Endothelial cell of umbilical vein (primary cell): ENCODE data around the gene APOD. TPM values are rescaled to one million over a fixed set of nuclear protein-coding genes. Genes with fewer than 3 reads are reported as not detected.

Source experiments
- BruUV-seq: library from RNA; stranded (reverse); fragments of 400-500 nt; replicated peaks from 2 replicates; lab custom pipeline; 2021; lab: Mats Ljungman, UMichigan
- CTCF ChIA-PET: fragments of 300-600, 350-600 bp; sonication (Branson Sonifier 250); formaldehyde crosslinking; loops from one replicate; lab custom pipeline; 2021; ENCODE audit warnings: antibody characterized with exemption, inconsistent platforms; lab: Charles Lee
- POLR2A ChIA-PET: fragments of 300-600, 350-600 bp; sonication (Branson Sonifier 250); formaldehyde crosslinking; loops from one replicate; lab custom pipeline; 2021; ENCODE audit warnings: antibody characterized with exemption, inconsistent platforms; lab: Charles Lee
- DNase-seq: peaks from one replicate; pipeline ENCODE4 v3.0.0-alpha.2; 2011; ENCODE audit warnings: low read depth, low spot score
- FAIRE-seq: peaks from 2 replicates; lab custom pipeline; 2011; peaks lifted over from hg19 to GRCh38; lab: Jason Lieb, UNC
- H2AFZ ChIP-seq: 2 replicates; pipeline ENCODE4 v1.6.0; 2012; ENCODE audit warnings: low read depth, low read length, control low read depth, inconsistent platforms
- H3K27ac ChIP-seq: 2 replicates; pipeline ENCODE4 v1.5.1; 2011; ENCODE audit warnings: low read depth, mild to moderate bottlenecking, control low read depth, low read length, moderate library complexity; ENCODE audit not compliant: insufficient read depth
- H3K27me3 ChIP-seq, 2 experiments: 2 replicates each; pipeline versions ENCODE4 v1.6.0 to v1.6.1; 2011; ENCODE audit warnings: low read length in 2 of 2, mixed read lengths in 1 of 2; ENCODE audit not compliant: control insufficient read depth in 2 of 2, insufficient read depth in 2 of 2
- H3K36me3 ChIP-seq, 2 experiments: 2 replicates in 1 of 2; 3 replicates in 1 of 2; pipeline ENCODE4 v1.5.1; 2011; ENCODE audit warnings: low read length in 2 of 2, mild to moderate bottlenecking in 1 of 2, moderate library complexity in 1 of 2; ENCODE audit not compliant: control insufficient read depth in 2 of 2, insufficient read depth in 2 of 2; ENCODE audit errors: extremely low read depth in 1 of 2
- H3K4me1 ChIP-seq: 3 replicates; pipeline ENCODE4 v1.5.1; 2011; ENCODE audit warnings: mild to moderate bottlenecking, low read length; ENCODE audit not compliant: control insufficient read depth, insufficient read depth; ENCODE audit errors: extremely low read depth
- H3K4me2 ChIP-seq: 2 replicates; pipeline ENCODE4 v1.6.1; 2011; ENCODE audit warnings: low read length, control low read depth, mixed read lengths; ENCODE audit not compliant: insufficient read depth
- H3K4me3 ChIP-seq, 3 experiments: fragments of 200-600 bp in 1 of 3; sonication (generic), shearing (Covaris generic) in 1 of 3; replicated peaks in 1 of 3; 2 replicates each; pipeline ENCODE4 v1.5.1; 2011 to 2016; ENCODE audit warnings: control low read depth in 3 of 3, low read length in 3 of 3, mild to moderate bottlenecking in 2 of 3, inconsistent platforms in 1 of 3, low read depth in 1 of 3, moderate library complexity in 1 of 3; ENCODE audit not compliant: insufficient read depth in 1 of 3
- H3K79me2 ChIP-seq: 2 replicates; pipeline ENCODE4 v1.6.0; 2012; ENCODE audit warnings: low read length, inconsistent platforms; ENCODE audit not compliant: control insufficient read depth, insufficient read depth
- H3K9ac ChIP-seq: replicated peaks from 2 replicates; pipeline ENCODE3; 2011; ENCODE audit warnings: low read length, control low read depth; ENCODE audit not compliant: insufficient read depth; ENCODE audit errors: extremely low read depth
- H3K9me1 ChIP-seq: replicated peaks from 3 replicates; pipeline ENCODE4 v1.6.0; 2011; ENCODE audit warnings: mild to moderate bottlenecking, low read length; ENCODE audit not compliant: control insufficient read depth, insufficient read depth; ENCODE audit errors: extremely low read depth
- H3K9me3 ChIP-seq: replicated peaks from 2 replicates; pipeline ENCODE4 v1.5.1; 2012; ENCODE audit warnings: low read length, inconsistent platforms; ENCODE audit not compliant: control insufficient read depth, insufficient read depth
- H4K20me1 ChIP-seq: replicated peaks from 2 replicates; pipeline ENCODE3; 2011; ENCODE audit warnings: mild to moderate bottlenecking, low read length; ENCODE audit not compliant: control insufficient read depth, insufficient read depth; ENCODE audit errors: extremely low read depth
- EZH2 ChIP-seq: IDR thresholded peaks from 2 replicates; pipeline ENCODE4 v1.6.1; 2012; ENCODE audit warnings: borderline replicate concordance, low read depth, mild to moderate bottlenecking, moderate library complexity, low read length, inconsistent platforms; ENCODE audit not compliant: severe bottlenecking
- FOS ChIP-seq: IDR thresholded peaks from 2 replicates; pipeline ENCODE4 v1.6.1; 2011; ENCODE audit warnings: mild to moderate bottlenecking, low read length, moderate library complexity, borderline replicate concordance; ENCODE audit not compliant: insufficient read depth
- GATA2 ChIP-seq: IDR thresholded peaks from 2 replicates; pipeline ENCODE4 v1.7.0; 2011; ENCODE audit warnings: low read depth, mild to moderate bottlenecking, moderate library complexity, mixed read lengths, low read length; ENCODE audit not compliant: insufficient read length, insufficient read depth
- JUN ChIP-seq: IDR thresholded peaks from 2 replicates; pipeline ENCODE4 v1.6.1; 2011; ENCODE audit warnings: borderline replicate concordance, low read depth; ENCODE audit not compliant: insufficient read length, insufficient read depth
- MYC ChIP-seq: IDR thresholded peaks from one replicate; pipeline ENCODE4 v1.6.1; 2011; ENCODE audit warnings: mild to moderate bottlenecking, low read depth, low read length
- POLR2A ChIP-seq: IDR thresholded peaks from 2 replicates; pipeline ENCODE4 v1.6.1; 2012; ENCODE audit warnings: low read depth, mild to moderate bottlenecking, control low read depth, low read length
- POLR2AphosphoS5 ChIP-seq: IDR thresholded peaks from 2 replicates; pipeline ENCODE4 v1.6.1; 2012; ENCODE audit warnings: low read depth, mild to moderate bottlenecking, control low read depth, low read length, moderate library complexity; ENCODE audit not compliant: insufficient read depth
- dilution Hi-C: fragments of 300-500 bp; cut with MboI; formaldehyde crosslinking; loops from one replicate; pipeline ENCODE4 v1.15.0; 2019; ENCODE audit warnings: low sequenced_read_pairs; ENCODE audit not compliant: extremely low pct_ligation_motif_present
- intact Hi-C: fragments of 100-400 bp; cut with micrococcal nuclease; formaldehyde crosslinking; loops from one replicate; pipeline ENCODE4 v1.10.0; 2022
- polyA plus RNA-seq, 4 experiments: library from polyadenylated mRNA; depleted of rRNA in 3 of 4; stranded (reverse) in 3 of 4; unstranded in 1 of 4; fragments of >200 nt; gene quantifications; 2 replicates each; pipeline versions ENCODE4 v1.2.1 to v1.2.3, GENCODE V29; 2011 to 2012; ENCODE audit warnings: missing spikeins in 1 of 4
- total RNA-seq: library from RNA; stranded (reverse); gene quantifications from 2 replicates; pipeline ENCODE4 v1.2.3, GENCODE V29; 2021
- TF ChIP-seq, protein P1 (sequence below): IDR thresholded peaks from 2 replicates; pipeline ENCODE4 v1.6.1; 2011; ENCODE audit not compliant: insufficient read depth, insufficient read length
- TF ChIP-seq, protein P2 (sequence below), 2 donors: IDR thresholded peaks; 1 replicate in 1 of 2; 2 replicates in 1 of 2; pipeline ENCODE4 v1.5.1; 2011; ENCODE audit warnings: low read length in 2 of 2, mild to moderate bottlenecking in 2 of 2, moderate library complexity in 2 of 2, control low read depth in 1 of 2, inconsistent platforms in 1 of 2, low read depth in 1 of 2; ENCODE audit not compliant: insufficient read depth in 1 of 2; ENCODE audit errors: extremely low read depth in 1 of 2

Gene APOD
- total and polyA plus RNA-seq, 2 donors (not counting 3 experiments of a cell fraction or from before 2014, with no cell fraction given) = 2.2 to 2.9 TPM

DNA sequence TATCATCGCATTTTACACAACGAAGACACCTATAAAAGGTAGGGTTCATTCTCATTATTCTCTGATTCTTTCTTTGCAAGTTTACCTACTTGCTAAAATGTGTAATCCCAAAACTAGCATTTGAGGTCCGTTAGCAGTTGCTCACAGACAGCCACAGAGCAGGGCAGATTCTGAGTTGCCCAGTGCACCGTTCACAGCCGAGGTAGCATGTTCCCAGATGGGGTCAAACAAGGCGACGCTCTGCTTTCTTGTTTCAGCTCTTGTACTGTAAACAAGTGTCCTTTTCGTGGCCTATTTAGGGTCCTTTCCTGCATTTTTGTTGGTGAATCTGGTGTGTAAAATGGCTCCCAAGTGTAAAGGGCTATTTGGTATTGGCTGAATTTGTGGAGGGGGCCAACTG lies 43.7 kb downstream of the APOD start:
- ChIA-PET CTCF (interaction anchor here (1.7 kb wide), 1 partner anchor 269 kb away, joined by 5 read pairs; the partner anchor contains the start of gene XXYLT1), POLR2A (interaction anchor here (0.5 kb wide), 1 partner anchor 44 kb away, joined by 7 read pairs; no protein-coding TSS in a partner anchor)
- H3K27me3 ChIP-seq = no peaks in the 10 kb centered on the region
- peaks cover 38% of the 10 kb centered on the region for H3K79me2 ChIP-seq
- FAIRE-seq (no peak), DNase-seq (no peak)
- BruUV-seq = no TSS peak
- H4K20me1 ChIP-seq = no peaks in the 10 kb centered on the region
- H3K9me3 ChIP-seq = no peaks in the 10 kb centered on the region
- intact Hi-C loops = loop anchor here (10.0 kb wide), 1 partner anchor 315 kb away; no protein-coding TSS in a partner anchor
- H3K4me3 ChIP-seq = no peak overlapping the region
- dilution Hi-C loops = no loop called here
- no peak overlapping the region for H3K9ac ChIP-seq
- peaks cover 21% of the 10 kb centered on the region for H3K4me1 ChIP-seq
- no peaks in the 10 kb centered on the region for H3K9me1 ChIP-seq
- H3K36me3 ChIP-seq = no peaks in the 10 kb centered on the region
- no peak overlapping the region for H3K4me2 ChIP-seq
- no peak overlapping the region for H2AFZ ChIP-seq
- TF ChIP-seq MYC (no peak), FOS (no peak), POLR2AphosphoS5 (no peak), JUN (no peak), POLR2A (no peak), EZH2 (no peak), GATA2 (no peak)
- TF ChIP-seq, protein P1, sequence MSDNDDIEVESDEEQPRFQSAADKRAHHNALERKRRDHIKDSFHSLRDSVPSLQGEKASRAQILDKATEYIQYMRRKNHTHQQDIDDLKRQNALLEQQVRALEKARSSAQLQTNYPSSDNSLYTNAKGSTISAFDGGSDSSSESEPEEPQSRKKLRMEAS = no peak
- TF ChIP-seq, protein P2, sequence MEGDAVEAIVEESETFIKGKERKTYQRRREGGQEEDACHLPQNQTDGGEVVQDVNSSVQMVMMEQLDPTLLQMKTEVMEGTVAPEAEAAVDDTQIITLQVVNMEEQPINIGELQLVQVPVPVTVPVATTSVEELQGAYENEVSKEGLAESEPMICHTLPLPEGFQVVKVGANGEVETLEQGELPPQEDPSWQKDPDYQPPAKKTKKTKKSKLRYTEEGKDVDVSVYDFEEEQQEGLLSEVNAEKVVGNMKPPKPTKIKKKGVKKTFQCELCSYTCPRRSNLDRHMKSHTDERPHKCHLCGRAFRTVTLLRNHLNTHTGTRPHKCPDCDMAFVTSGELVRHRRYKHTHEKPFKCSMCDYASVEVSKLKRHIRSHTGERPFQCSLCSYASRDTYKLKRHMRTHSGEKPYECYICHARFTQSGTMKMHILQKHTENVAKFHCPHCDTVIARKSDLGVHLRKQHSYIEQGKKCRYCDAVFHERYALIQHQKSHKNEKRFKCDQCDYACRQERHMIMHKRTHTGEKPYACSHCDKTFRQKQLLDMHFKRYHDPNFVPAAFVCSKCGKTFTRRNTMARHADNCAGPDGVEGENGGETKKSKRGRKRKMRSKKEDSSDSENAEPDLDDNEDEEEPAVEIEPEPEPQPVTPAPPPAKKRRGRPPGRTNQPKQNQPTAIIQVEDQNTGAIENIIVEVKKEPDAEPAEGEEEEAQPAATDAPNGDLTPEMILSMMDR (IDR thresholded peaks at IDR 0.05; ENCODE audit: extremely low read depth in 1 of 2, insufficient read depth in 1 of 2, low read depth in 1 of 2, low read length in 2 of 2) = no peak
- no peak overlapping the region for H3K27ac ChIP-seq
